ENCODE measurements around the gene GNAT1. TPM values are rescaled to one million over a fixed set of nuclear protein-coding genes. Genes with fewer than 3 reads are reported as not detected.

GNAT1 gene
- polyA plus RNA-seq, 1 donor (not counting 4 experiments of a cell fraction or from before 2014, with no cell fraction given), result 0.12 TPM

- H3K27ac ChIP-seq (ENCODE audit: control insufficient read depth, insufficient read depth, low read length), result no peak overlapping the region
- no peak for TF ChIP-seq CTCF (optimal IDR thresholded peaks at IDR 0.05 in 1 of 3, IDR thresholded peaks at IDR 0.05 in 1 of 3, conservative IDR thresholded peaks at IDR 0.05 in 1 of 3; ENCODE audit: extremely low read depth in 1 of 3, insufficient read depth in 2 of 3, low read length in 3 of 3)
- TF ChIP-seq EZH2 (IDR thresholded peaks at IDR 0.05; ENCODE audit: low read length), result no peak
Observed at GRCh38 chr3:50230794-50231125, 39.4 kb downstream of the GNAT1 start.

GRCh38 chr3:50231581-50231980, 40.2 kb downstream of the GNAT1 start:
- H3K27ac ChIP-seq (ENCODE audit: control insufficient read depth, insufficient read depth, low read length), result no peak overlapping the region
- H3K27me3 ChIP-seq (ENCODE audit: control insufficient read depth, extremely low read depth, insufficient read depth, low read length), result no peaks in the 10 kb centered on the region
- H3K4me1 ChIP-seq (ENCODE audit: control insufficient read depth, extremely low read depth, insufficient read depth, low read length), result peaks cover 15% of the 10 kb centered on the region
- dilution Hi-C loops (cut with MboI; ENCODE audit: extremely low pct_ligation_motif_present, low sequenced_read_pairs), result no loop called here
- no peaks in the 10 kb centered on the region for H4K20me1 ChIP-seq (ENCODE audit: control insufficient read depth, extremely low read depth, insufficient read depth, low read length)
- H3K79me2 ChIP-seq (ENCODE audit: control insufficient read depth, insufficient read depth, low read length), result peaks cover 5% of the 10 kb centered on the region
- H3K9me3 ChIP-seq (ENCODE audit: control insufficient read depth, low read depth, low read length), result no peaks in the 10 kb centered on the region
- no peak overlapping the region for H3K4me3 ChIP-seq (ENCODE audit: control insufficient read depth in 2 of 3, extremely low read depth in 1 of 3, insufficient read depth in 2 of 3, low read depth in 1 of 3, low read length in 3 of 3)
- FAIRE-seq (no peak), DNase-seq (ENCODE audit: low read depth, low spot score) (no peak)
- H3K9ac ChIP-seq (ENCODE audit: control insufficient read depth, extremely low read depth, insufficient read depth, low read length), result no peak overlapping the region
- no peak overlapping the region for H2AFZ ChIP-seq (ENCODE audit: control insufficient read depth, low read length)
- TF ChIP-seq EZH2 (IDR thresholded peaks at IDR 0.05; ENCODE audit: low read length) (no peak), CTCF (optimal IDR thresholded peaks at IDR 0.05 in 1 of 3, IDR thresholded peaks at IDR 0.05 in 1 of 3, conservative IDR thresholded peaks at IDR 0.05 in 1 of 3; ENCODE audit: extremely low read depth in 1 of 3, insufficient read depth in 2 of 3, low read length in 3 of 3) (no peak)
- H3K4me2 ChIP-seq (ENCODE audit: control insufficient read depth, extremely low read depth, insufficient read depth, low read depth, low read length), result no peak overlapping the region
- H3K36me3 ChIP-seq (ENCODE audit: control insufficient read depth in 2 of 2, extremely low read depth in 1 of 2, insufficient read depth in 2 of 2, low read length in 2 of 2), result no peaks in the 10 kb centered on the region
- no peaks in the 10 kb centered on the region for H3K9me1 ChIP-seq (ENCODE audit: control insufficient read depth, extremely low read depth, insufficient read depth, low read length)

More at GRCh38 chr3:50230794-50231125, 39.4 kb downstream of the GNAT1 start:
- H3K79me2 ChIP-seq (ENCODE audit: control insufficient read depth, insufficient read depth, low read length), result no peaks in the 10 kb centered on the region
- H3K27me3 ChIP-seq (ENCODE audit: control insufficient read depth, extremely low read depth, insufficient read depth, low read length), result no peaks in the 10 kb centered on the region
- FAIRE-seq (no peak), DNase-seq (ENCODE audit: low read depth, low spot score) (no peak)
- H3K9ac ChIP-seq (ENCODE audit: control insufficient read depth, extremely low read depth, insufficient read depth, low read length), result no peak overlapping the region
- H2AFZ ChIP-seq (ENCODE audit: control insufficient read depth, low read length), result no peak overlapping the region
- dilution Hi-C loops (cut with MboI; ENCODE audit: extremely low pct_ligation_motif_present, low sequenced_read_pairs), result no loop called here
- H3K36me3 ChIP-seq (ENCODE audit: control insufficient read depth in 2 of 2, extremely low read depth in 1 of 2, insufficient read depth in 2 of 2, low read length in 2 of 2), result no peaks in the 10 kb centered on the region
- no peak overlapping the region for H3K4me3 ChIP-seq (ENCODE audit: control insufficient read depth in 2 of 3, extremely low read depth in 1 of 3, insufficient read depth in 2 of 3, low read depth in 1 of 3, low read length in 3 of 3)
- H3K4me1 ChIP-seq (ENCODE audit: control insufficient read depth, extremely low read depth, insufficient read depth, low read length), result peaks cover 15% of the 10 kb centered on the region
- no peaks in the 10 kb centered on the region for H3K9me1 ChIP-seq (ENCODE audit: control insufficient read depth, extremely low read depth, insufficient read depth, low read length)
- H3K4me2 ChIP-seq (ENCODE audit: control insufficient read depth, extremely low read depth, insufficient read depth, low read depth, low read length), result no peak overlapping the region
- no peaks in the 10 kb centered on the region for H4K20me1 ChIP-seq (ENCODE audit: control insufficient read depth, extremely low read depth, insufficient read depth, low read length)
- no peaks in the 10 kb centered on the region for H3K9me3 ChIP-seq (ENCODE audit: control insufficient read depth, low read depth, low read length)
